MV-4-11 (cell line): ENCODE results near the gene IGSF1.
"Not testable (repeated sequence)": the region's sequence is repeated elsewhere in the genome, so short reads cannot be mapped to it uniquely, and the experiment has no call there.

Experiments
- DNase-seq: peaks from one replicate; lab custom pipeline; 2025; lab: John Stamatoyannopoulos, UW

IGSF1 gene

DNA sequence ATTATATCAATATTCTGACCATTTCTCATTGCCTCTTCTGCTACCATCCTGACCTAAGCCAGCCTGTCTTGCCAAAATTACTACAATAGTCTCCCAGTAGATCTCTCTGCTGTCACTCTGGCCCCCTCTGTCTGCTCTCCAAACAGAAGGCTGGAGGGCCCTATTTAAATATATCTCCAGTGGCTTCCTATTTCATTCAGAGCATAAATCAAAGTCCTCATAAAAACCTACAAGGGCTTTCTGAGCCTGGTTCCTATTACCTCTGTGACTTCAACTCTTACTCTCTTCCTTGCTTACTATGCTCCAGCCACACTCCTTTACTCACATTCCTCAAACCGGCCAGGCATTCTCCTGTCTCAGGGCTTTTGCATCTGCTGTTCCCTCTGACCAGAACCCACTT, 19.0 kb downstream of the IGSF1 start:
- DNase-seq, result no peak

GRCh38 chrX:131264665-131265064, 24.4 kb downstream of the IGSF1 start:
- DNase-seq, result no peak

DNA sequence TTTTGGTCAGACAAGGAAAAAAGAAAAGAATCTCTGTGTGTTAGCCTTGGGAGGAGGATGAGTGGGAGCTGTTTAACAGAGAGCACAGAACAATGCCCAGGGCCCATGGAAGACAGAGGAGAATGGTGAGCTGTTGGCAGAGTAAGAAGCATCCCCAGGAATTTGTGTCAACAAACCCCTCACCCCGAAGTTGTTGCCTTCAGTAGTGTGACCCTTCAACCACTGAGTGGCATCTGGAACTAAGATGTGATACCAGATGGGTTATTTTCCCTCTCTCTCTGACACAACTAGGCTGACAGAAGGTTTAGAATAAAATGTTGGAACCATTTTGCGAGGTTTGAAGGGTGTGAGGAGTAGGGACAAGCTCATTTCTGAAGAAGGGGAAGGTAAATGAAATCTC, 25.1 kb downstream of the IGSF1 start:
- no peak for DNase-seq

GRCh38 chrX:131262738-131263679, 26.1 kb downstream of the IGSF1 start:
- no peak for DNase-seq

GRCh38 chrX:131262200-131262599, 26.9 kb downstream of the IGSF1 start:
- DNase-seq, result no peak

GRCh38 chrX:131257367-131257766, 31.7 kb downstream of the IGSF1 start:
- no peak for DNase-seq

- not testable (repeated sequence) for DNase-seq
Observed at GRCh38 chrX:131250984-131251738, 37.9 kb downstream of the IGSF1 start.

DNA sequence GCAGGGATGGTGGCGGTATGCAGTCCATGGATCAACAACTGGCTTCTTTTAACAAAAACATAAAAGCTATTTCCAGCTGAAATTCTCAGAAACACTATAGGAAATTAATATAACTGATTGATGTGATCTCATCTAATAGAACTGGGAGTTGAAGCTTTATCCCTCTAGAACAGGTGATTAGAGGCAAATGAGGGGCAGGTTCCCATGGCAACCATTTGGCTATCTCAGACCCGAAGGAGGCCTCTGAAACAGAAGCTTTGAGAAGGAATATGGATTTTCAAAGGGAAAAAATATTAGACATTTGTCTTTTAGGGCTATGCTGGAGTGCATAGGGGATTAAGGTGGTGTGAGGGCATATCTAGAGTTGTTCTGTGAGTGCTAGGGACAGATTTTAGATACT, 50.0 kb downstream of the IGSF1 start:
- DNase-seq, result no peak

- DNase-seq, result no peak
Observed at GRCh38 chrX:131237363-131237762, 51.7 kb downstream of the IGSF1 start.

DNA sequence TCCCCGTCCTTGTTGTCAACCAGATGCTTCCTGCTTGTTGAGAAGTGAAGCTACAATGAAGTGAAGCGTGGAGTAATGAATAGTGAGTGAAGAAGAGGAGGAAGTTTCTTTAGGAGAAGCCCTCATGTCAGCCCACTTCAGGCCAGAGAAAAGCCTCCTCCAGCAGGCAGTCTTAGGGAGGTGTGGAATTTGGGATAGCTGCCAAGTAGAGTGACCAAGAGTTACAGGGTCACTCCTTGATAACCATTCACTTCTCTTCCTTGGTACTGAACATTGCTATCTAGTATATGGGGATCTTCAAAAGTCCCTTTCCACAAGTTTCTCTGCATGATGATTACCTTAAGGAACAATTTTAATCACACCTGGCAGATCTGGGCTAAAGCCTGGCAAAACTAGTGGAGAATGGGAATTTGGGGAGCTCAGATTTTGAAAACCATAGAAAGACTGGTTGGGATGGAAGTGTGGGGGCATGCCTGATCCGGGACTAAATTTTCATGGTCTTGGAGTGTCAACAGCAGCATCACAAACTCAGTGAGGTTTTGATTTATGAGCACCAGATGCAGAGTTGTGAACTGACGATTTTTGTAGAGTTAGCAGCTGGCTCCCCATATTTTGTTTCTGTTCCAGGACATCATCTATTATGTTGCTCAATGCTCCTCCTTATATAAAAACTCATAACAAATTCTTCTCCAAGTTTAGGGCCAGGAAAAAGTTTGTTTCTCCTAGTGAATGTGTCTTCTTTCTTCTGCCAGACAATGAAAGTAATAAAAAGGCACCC, 53.1 kb downstream of the IGSF1 start:
- no peak for DNase-seq

DNA sequence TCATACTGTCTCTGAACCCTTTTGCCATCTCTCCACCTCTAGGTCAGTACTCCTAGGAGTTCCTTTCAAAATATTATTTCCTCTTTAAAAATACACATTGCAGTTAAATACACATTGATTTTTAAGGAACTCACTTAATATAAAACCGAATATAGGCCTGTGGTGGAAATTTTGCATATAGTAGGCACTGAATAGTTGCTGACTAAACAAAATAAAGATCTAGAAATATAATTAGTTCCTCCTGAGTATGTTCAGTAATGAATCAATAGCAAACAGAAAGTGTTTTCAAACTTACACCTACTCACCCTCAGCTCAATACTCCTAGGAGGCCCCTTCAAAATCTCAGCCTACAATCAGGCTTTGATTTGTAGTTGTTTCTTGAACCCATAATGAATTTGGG, 61.5 kb downstream of the IGSF1 start:
- no peak for DNase-seq

DNA sequence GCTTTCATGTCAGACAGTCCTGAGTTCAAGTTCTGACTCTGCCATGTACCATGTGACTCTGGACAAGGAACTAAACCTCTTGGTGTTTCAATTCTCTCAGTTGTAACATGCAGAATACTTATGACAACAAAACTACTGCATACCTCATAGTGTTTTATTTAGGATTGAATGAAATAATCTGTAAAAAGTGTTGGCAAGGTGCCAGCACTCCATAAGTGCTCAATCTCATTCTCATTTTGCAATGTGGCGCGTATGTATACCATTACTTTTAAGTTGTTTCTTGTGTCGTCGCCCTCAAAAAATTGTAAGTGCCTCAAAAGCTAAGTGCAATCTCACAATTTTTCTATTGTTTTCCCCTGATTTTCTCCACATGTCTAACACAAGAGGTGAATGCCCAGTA, 62.5 kb downstream of the IGSF1 start:
- DNase-seq, result no peak

- no peak for DNase-seq
Observed at GRCh38 chrX:131225078-131225477, 64.0 kb downstream of the IGSF1 start.
